VCaP (cell line): ENCODE measurements around the gene ELMOD2.
"Not testable (repeated sequence)": the region's sequence is repeated elsewhere in the genome, so short reads cannot be mapped to it uniquely, and the experiment has no call there.

Experiments used
- H3K27ac ChIP-seq: fragments of 450-650 bp; 2 replicates; pipeline ENCODE4 v1.5.1; 2017
- CTCF ChIP-seq: fragments of 450-650 bp; conservative IDR thresholded peaks from 2 replicates; pipeline ENCODE4 v1.5.1; 2017; ENCODE audit warnings: mild to moderate bottlenecking, moderate library complexity

Gene ELMOD2, protein sequence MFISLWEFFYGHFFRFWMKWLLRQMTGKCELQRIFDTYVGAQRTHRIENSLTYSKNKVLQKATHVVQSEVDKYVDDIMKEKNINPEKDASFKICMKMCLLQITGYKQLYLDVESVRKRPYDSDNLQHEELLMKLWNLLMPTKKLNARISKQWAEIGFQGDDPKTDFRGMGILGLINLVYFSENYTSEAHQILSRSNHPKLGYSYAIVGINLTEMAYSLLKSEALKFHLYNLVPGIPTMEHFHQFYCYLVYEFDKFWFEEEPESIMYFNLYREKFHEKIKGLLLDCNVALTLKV

DNA sequence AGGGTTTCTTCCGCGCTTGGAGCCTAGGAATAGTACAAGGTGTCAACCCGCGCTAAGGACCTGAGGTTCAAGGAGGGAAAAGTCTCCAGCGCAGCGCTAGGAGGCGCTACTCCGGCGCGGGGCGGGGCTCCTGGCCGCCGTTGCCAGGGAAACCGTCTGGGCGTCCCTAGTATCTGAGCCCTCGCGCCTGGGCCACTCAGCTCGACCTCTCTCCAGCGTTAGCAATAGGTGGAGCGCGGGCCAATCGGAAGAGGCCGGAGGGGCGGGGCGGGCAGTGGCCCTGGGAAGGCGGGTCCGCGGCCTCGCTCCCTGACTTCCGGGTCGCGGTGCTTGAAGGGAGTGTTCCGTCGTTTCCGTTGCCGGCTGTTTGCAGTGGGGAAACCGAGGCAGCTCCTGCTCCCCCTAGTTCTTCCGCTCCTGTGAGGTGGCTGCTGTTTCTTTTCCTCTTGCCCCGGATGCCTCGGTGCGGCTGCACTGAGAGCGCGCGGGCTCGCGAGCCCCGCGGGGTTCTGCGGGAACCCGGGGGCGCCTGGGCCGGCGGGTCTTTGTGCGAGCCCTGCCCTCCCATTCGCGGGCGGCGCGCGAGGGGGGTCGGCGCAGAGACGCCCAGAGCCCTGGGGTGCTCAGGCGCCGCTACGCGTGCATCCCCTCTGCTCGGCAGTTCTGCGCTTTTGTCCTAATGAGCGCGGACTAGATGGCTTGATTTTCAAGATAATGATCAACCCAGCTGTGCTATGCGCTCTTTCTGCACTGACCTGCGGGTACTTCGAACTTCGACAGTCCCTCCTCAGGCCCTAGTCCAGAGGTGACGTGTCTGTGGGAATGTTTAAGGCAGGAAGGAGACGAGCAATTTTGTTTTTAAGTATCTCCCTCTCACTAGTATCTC lies at the start of gene ELMOD2:
TSS of gene ELMOD2 (plus strand) at position 312 of the 886 bp plus-strand sequence. CDS start 1,261 bp downstream, outside the sequence.
- H3K27ac ChIP-seq, result peak within 1 kb of the TSS; percentile 78
- TF ChIP-seq CTCF, result peak; percentile 96

- no peak for TF ChIP-seq CTCF
- no peak overlapping the region for H3K27ac ChIP-seq
Measured at GRCh38 chr4:140483445-140483844, 40.5 kb upstream of the ELMOD2 start.

DNA sequence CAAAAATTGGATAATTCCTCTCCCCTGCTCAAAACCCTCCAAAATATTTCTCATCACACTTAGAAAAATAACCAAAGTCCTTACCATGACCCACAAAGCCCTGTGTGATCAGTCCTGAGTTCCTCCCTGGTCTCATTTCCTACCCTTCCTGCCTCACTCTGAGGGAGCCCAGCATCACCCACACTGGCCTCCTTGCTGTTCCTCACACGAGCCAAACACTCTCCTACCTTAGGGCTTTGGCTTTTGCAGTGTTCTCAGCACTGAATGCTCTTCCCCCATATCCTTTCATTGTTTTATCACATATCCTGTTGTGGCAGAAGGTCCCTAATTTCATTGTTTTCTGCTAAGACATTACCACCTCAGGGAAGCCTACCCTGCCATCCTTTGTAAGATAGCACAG lies 38.0 kb upstream of the ELMOD2 start:
- TF ChIP-seq CTCF, result no peak
- H3K27ac ChIP-seq, result no peak overlapping the region

DNA sequence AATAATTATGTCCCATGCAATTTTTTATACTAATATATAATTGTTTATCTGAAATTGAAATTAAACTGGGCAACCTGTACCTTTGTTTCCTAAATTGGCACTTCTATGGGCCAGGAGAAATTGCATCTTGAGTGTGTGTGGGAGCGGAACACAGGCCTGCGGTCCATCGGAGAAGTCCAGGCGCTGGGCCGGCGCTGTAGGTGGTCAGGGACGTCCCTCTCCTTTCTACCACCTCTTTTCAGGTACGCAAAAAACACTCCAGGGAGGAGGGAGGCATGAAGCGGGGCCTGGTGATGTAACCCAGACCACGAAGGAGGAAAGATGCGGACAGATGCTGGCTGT lies 26.6 kb upstream of the ELMOD2 start:
- no peak for TF ChIP-seq CTCF

GRCh38 chr4:140497747-140498636 lies 26.0 kb upstream of the ELMOD2 start, which contains the start of gene MGAT4D:
TSS of gene MGAT4D (minus strand) at chr4:140498293. CDS start at chr4:140498222, 71 bp downstream.
- TF ChIP-seq CTCF, result no peak
- no peak within 1 kb of the TSS for H3K27ac ChIP-seq

More for the DNA sequence above, 26.6 kb upstream of the ELMOD2 start:
- no peak overlapping the region for H3K27ac ChIP-seq

GRCh38 chr4:140499391-140499790 lies 24.6 kb upstream of the ELMOD2 start:
- TF ChIP-seq CTCF, result no peak
- no peak overlapping the region for H3K27ac ChIP-seq

DNA sequence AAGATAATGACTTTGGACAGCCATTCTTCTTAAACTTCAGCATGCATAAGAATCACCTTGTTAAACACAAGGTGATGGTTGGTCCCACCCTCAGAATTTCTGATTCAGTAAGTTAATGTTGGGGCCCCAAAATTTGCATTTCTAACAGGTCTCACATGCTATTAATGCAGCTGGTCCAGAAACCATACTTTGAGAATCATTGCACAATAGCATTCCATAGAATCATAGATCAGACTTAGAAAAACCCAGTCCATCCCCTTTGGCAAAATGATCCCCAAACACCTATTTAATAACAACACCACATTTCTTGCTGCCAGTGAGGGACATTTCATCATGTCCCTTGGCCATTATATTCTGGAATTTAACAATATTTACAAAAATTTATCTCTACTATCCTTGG lies 19.7 kb upstream of the ELMOD2 start:
- no peak overlapping the region for H3K27ac ChIP-seq
- TF ChIP-seq CTCF, result no peak

DNA sequence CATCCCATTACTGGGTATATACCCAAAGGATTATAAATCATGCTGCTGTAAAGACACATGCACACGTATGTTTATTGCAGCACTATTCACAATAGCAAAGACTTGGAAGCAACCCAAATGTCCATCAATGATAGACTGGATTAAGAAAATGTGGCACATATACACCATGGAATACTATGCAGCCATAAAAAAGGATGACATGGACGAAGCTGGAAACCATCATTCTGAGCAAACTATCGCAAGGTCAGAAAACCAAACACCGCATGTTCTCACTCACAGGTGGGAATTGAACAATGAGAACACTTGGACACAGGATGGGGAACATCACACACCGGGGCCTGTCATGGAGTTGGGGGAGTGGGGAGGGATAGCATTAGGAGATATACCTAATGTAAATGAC lies 10.2 kb upstream of the ELMOD2 start:
- not testable (repeated sequence) for H3K27ac ChIP-seq
